Activated naive CD4-positive, alpha-beta T cell treated with anti-CD3 and anti-CD28 coated beads, Interleukin-2, amount 10 ng/mL, durations not matched to agents 7 days and 5 days (primary cell): ENCODE measurements around the gene NAA25.
"Not testable (repeated sequence)": the region's sequence is repeated elsewhere in the genome, so short reads cannot be mapped to it uniquely, and the experiment has no call there.

Source experiments
- CTCF ChIA-PET: fragments of 350-600 bp; sonication (Branson Sonifier 250); formaldehyde crosslinking; loops from one replicate; lab custom pipeline; 2021; ENCODE audit warnings: antibody characterized with exemption; lab: Charles Lee
- DNase-seq: peaks from one replicate; pipeline ENCODE4 v3.0.0-alpha.2; 2020
- H3K27ac Mint-ChIP-seq: one replicate; pipeline ENCODE4 v1.8.0; 2021; ENCODE audit warnings: mild to moderate bottlenecking, moderate library complexity, mixed read lengths
- H3K27me3 Mint-ChIP-seq: one replicate; pipeline ENCODE4 v1.8.0; 2021; ENCODE audit warnings: mild to moderate bottlenecking, mixed read lengths
- H3K36me3 Mint-ChIP-seq: one replicate; pipeline ENCODE4 v1.8.0; 2021; ENCODE audit warnings: mixed read lengths
- H3K4me1 Mint-ChIP-seq: one replicate; pipeline ENCODE4 v1.8.0; 2021; ENCODE audit warnings: mixed read lengths
- H3K4me3 Mint-ChIP-seq: one replicate; pipeline ENCODE4 v1.8.0; 2021; ENCODE audit warnings: mild to moderate bottlenecking, moderate library complexity, mixed read lengths
- H3K9me3 Mint-ChIP-seq: one replicate; pipeline ENCODE4 v1.8.0; 2021; ENCODE audit warnings: mixed read lengths

The NAA25 gene

GRCh38 chr12:112018571-112019237, 89.9 kb downstream of the NAA25 start:
- CTCF ChIA-PET = interaction anchor here (1.6 to 2.2 kb wide), 2 partner anchors 74 kb away, joined by 6 to 10 read pairs; no protein-coding TSS in a partner anchor
- peaks cover 39% of the 10 kb centered on the region for H3K4me1 Mint-ChIP-seq
- no peak overlapping the region for H3K4me3 Mint-ChIP-seq
- no peak overlapping the region for H3K27ac Mint-ChIP-seq
- H3K27me3 Mint-ChIP-seq = no peaks in the 10 kb centered on the region
- H3K9me3 Mint-ChIP-seq = peaks cover 4% of the 10 kb centered on the region
- H3K36me3 Mint-ChIP-seq = peaks cover 54% of the 10 kb centered on the region
- no peak for DNase-seq

- H3K9me3 Mint-ChIP-seq = peaks cover 4% of the 10 kb centered on the region
- no peak for DNase-seq
- peaks cover 44% of the 10 kb centered on the region for H3K4me1 Mint-ChIP-seq
- CTCF ChIA-PET = interaction anchor here (1.6 kb wide), 1 partner anchor 73 kb away, joined by 6 read pairs; no protein-coding TSS in a partner anchor
- no peaks in the 10 kb centered on the region for H3K27me3 Mint-ChIP-seq
- peaks cover 53% of the 10 kb centered on the region for H3K36me3 Mint-ChIP-seq
- no peak overlapping the region for H3K4me3 Mint-ChIP-seq
- no peak overlapping the region for H3K27ac Mint-ChIP-seq
Measured at GRCh38 chr12:112017041-112017440, 91.5 kb downstream of the NAA25 start.

GRCh38 chr12:112015938-112016337, 92.6 kb downstream of the NAA25 start:
- Mint-ChIP-seq H3K4me1 (peaks cover 55% of the 10 kb centered on the region), H3K4me3 (peak overlapping the region; percentile 23), H3K9me3 (peaks cover 4% of the 10 kb centered on the region), H3K27me3 (no peaks in the 10 kb centered on the region), H3K27ac (peak overlapping the region; percentile 59), H3K36me3 (peaks cover 57% of the 10 kb centered on the region)
- DNase-seq = no peak
- CTCF ChIA-PET = interaction anchor here (1.1 kb wide), 1 partner anchor 22 kb away, joined by 3 read pairs; no protein-coding TSS in a partner anchor

GRCh38 chr12:112013601-112014402, 94.8 kb downstream of the NAA25 start:
- Mint-ChIP-seq H3K27me3 (no peaks in the 10 kb centered on the region), H3K9me3 (peaks cover 4% of the 10 kb centered on the region), H3K27ac (peak overlapping the region; percentile 92), H3K36me3 (peaks cover 60% of the 10 kb centered on the region), H3K4me1 (peaks cover 64% of the 10 kb centered on the region), H3K4me3 (peak overlapping the region; percentile 80)
- CTCF ChIA-PET = interaction anchor here (0.8 to 4.0 kb wide), 22 partner anchors 10 to 373 kb away, joined by 3 to 65 read pairs (median 4); no protein-coding TSS in a partner anchor
- peak; percentile 82 for DNase-seq

GRCh38 chr12:112012775-112013600, 95.6 kb downstream of the NAA25 start, which contains the start of the genes ERP29 and TMEM116:
Gene ERP29 (plus strand): TSS chr12:112013426. CDS start chr12:112013466, 40 bp downstream.
Gene TMEM116 (minus strand): TSS chr12:112013165. CDS start chr12:112005270, 7,895 bp downstream.
- CTCF ChIA-PET = interaction anchor here (0.8 to 4.0 kb wide), 17 partner anchors 9 to 374 kb away, joined by 3 to 65 read pairs (median 6); no protein-coding TSS in a partner anchor

GRCh38 chr12:112011685-112012084, 96.9 kb downstream of the NAA25 start:
- H3K27ac Mint-ChIP-seq = peak overlapping the region; percentile 92
- peak overlapping the region; percentile 80 for H3K4me3 Mint-ChIP-seq
- H3K27me3 Mint-ChIP-seq = no peaks in the 10 kb centered on the region
- H3K9me3 Mint-ChIP-seq = peaks cover 4% of the 10 kb centered on the region
- H3K36me3 Mint-ChIP-seq = peaks cover 46% of the 10 kb centered on the region
- DNase-seq = no peak
- CTCF ChIA-PET = interaction anchor here (1.5 to 4.0 kb wide), 4 partner anchors 11 to 67 kb away, joined by 4 to 65 read pairs (median 20); no protein-coding TSS in a partner anchor
- H3K4me1 Mint-ChIP-seq = peaks cover 60% of the 10 kb centered on the region

More at GRCh38 chr12:112012775-112013600, 95.6 kb downstream of the NAA25 start, which contains the start of the genes ERP29 and TMEM116:
- Mint-ChIP-seq H3K4me1 (peaks cover 58% of the 10 kb centered on the region), H3K4me3 (peak within 1 kb of the TSS; percentile 80), H3K27ac (peak within 1 kb of the TSS; percentile 92), H3K27me3 (no peaks in the 10 kb centered on the region), H3K36me3 (peaks cover 51% of the 10 kb centered on the region), H3K9me3 (peaks cover 4% of the 10 kb centered on the region)
- peak; percentile 100 for DNase-seq

GRCh38 chr12:112010415-112011344, 97.9 kb downstream of the NAA25 start:
- no peak for DNase-seq
- Mint-ChIP-seq H3K27ac (peak overlapping the region; percentile 92), H3K9me3 (no peaks in the 10 kb centered on the region), H3K36me3 (peaks cover 37% of the 10 kb centered on the region), H3K4me1 (peaks cover 61% of the 10 kb centered on the region), H3K27me3 (no peaks in the 10 kb centered on the region), H3K4me3 (peak overlapping the region; percentile 80)
- CTCF ChIA-PET = interaction anchor here (0.6 to 0.8 kb wide), 2 partner anchors 16 to 47 kb away, joined by 3 read pairs; no protein-coding TSS in a partner anchor

GRCh38 chr12:112009596-112009995, 99.0 kb downstream of the NAA25 start:
- not testable (repeated sequence) for H3K27ac Mint-ChIP-seq, H3K4me3 Mint-ChIP-seq, H3K9me3 Mint-ChIP-seq, H3K27me3 Mint-ChIP-seq, DNase-seq
- peaks cover 60% of the 10 kb centered on the region for H3K4me1 Mint-ChIP-seq
- H3K36me3 Mint-ChIP-seq = peaks cover 33% of the 10 kb centered on the region
- CTCF ChIA-PET = interaction anchor here (0.6 to 0.8 kb wide), 2 partner anchors 15 to 46 kb away, joined by 3 read pairs; no protein-coding TSS in a partner anchor

- no peaks in the 10 kb centered on the region for H3K27me3 Mint-ChIP-seq
- no peak overlapping the region for H3K27ac Mint-ChIP-seq
- no peak for DNase-seq
- H3K9me3 Mint-ChIP-seq = no peaks in the 10 kb centered on the region
- peaks cover 27% of the 10 kb centered on the region for H3K36me3 Mint-ChIP-seq
- H3K4me1 Mint-ChIP-seq = peaks cover 55% of the 10 kb centered on the region
- CTCF ChIA-PET = no interaction called here
- no peak overlapping the region for H3K4me3 Mint-ChIP-seq
Measured at GRCh38 chr12:112008918-112009317, 99.7 kb downstream of the NAA25 start.

- H3K4me1 Mint-ChIP-seq = peaks cover 60% of the 10 kb centered on the region
- no peak overlapping the region for H3K4me3 Mint-ChIP-seq
- no peak for DNase-seq
- CTCF ChIA-PET = no interaction called here
- H3K9me3 Mint-ChIP-seq = no peaks in the 10 kb centered on the region
- peaks cover 32% of the 10 kb centered on the region for H3K36me3 Mint-ChIP-seq
- no peak overlapping the region for H3K27ac Mint-ChIP-seq
- no peaks in the 10 kb centered on the region for H3K27me3 Mint-ChIP-seq
Measured at GRCh38 chr12:112007945-112008344, 100.6 kb downstream of the NAA25 start.

- Mint-ChIP-seq H3K9me3 (no peaks in the 10 kb centered on the region), H3K27me3 (no peaks in the 10 kb centered on the region), H3K4me3 (no peak overlapping the region), H3K27ac (no peak overlapping the region), H3K4me1 (peaks cover 64% of the 10 kb centered on the region), H3K36me3 (peaks cover 23% of the 10 kb centered on the region)
- CTCF ChIA-PET = interaction anchor here (0.6 kb wide), 1 partner anchor 168 kb away, joined by 3 read pairs; no protein-coding TSS in a partner anchor
- no peak for DNase-seq
Measured at GRCh38 chr12:112005419-112006395, 102.9 kb downstream of the NAA25 start.
